EH (cell line): ENCODE data around the gene PTCD2.
A peak's percentile ranks its signal among the peaks of the same experiment; 100 is the strongest.

Source experiments
- DNase-seq: peaks from one replicate; pipeline ENCODE4 v3.0.0-alpha.2; 2015; ENCODE audit warnings: low read depth

Gene PTCD2

DNA sequence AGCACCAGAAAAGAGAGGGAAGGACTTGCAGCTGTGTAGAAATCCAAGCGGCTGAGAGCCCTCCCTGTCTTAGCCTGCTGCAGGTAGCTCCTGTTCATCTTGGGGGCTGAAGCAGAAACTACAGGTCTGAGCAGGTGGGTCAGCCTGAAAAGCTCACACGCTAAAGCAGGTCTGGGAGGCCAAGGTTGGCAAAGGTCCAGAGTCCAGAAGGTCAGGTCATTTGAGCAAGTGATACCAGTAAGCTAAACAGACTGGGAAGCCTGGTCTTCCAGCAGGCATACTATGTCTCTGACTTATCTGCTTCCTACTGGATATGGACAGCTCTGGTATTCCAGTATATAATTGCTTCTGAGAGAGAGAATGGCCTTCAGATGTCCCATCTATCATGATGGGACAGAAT is 26.2 kb downstream of the PTCD2 start:
- no peak for DNase-seq

DNA sequence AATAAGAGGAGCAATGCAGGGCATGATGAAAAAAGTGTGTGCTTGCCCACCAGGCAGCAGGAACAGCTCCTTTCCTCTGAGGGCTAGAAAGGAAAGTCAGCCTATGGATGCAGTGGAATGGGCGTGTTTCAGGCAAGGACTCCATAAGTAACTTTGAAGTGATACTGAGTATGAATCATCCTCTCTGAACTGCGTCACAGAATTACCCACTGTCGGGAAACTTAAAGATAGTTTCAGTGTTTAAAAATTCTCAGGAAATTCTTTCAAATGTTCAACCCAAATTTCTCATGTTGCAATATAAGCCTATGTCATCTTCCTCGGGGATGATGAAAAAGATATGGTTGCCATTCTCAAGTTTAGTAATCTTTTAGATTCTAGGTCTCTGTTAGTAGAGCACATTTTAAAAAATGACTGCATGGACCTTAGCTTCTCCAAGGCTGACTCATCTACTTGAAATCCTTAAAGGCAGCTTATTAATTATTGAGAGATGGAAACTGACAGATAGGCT is 27.7 kb downstream of the PTCD2 start:
- peak; percentile 96 for DNase-seq

DNA sequence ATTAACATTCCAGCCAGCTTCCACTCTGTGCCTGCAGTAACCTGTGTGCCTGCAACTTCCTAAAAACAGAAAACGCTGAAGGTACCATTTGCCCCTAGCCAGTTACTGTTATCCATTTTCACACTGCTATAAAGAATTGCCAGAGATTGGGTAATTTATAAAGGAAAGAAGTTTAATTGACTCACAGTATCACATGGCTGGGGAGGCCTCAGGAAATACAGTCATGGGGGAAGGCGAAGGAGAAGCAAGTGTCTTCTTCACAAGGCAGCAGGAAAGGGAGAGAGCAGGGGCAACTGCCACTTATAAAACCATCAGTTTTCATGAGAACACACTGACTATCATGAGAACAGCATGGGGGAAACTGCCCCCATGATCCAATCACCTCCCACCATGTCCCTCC is 31.2 kb downstream of the PTCD2 start:
- DNase-seq: no peak

DNA sequence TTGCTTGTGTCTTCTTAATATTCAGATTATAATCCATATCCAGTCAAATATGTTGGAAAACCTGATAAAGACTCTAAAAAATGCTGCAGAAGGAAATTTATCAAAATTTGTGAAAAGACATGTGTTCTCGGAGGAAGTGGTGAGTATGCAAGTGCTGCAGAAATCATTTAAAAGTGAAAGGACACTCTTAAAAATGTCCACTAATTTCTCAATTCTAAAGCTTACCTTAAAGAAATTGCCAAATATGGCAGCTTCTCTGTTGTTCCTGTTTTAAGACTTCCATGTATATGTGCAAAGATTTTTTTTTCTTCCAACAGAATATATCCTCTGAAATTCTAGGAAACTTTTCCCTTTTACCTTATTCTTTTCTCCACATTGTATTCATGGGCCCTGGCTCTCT is 32.4 kb downstream of the PTCD2 start:
- no peak for DNase-seq

DNA sequence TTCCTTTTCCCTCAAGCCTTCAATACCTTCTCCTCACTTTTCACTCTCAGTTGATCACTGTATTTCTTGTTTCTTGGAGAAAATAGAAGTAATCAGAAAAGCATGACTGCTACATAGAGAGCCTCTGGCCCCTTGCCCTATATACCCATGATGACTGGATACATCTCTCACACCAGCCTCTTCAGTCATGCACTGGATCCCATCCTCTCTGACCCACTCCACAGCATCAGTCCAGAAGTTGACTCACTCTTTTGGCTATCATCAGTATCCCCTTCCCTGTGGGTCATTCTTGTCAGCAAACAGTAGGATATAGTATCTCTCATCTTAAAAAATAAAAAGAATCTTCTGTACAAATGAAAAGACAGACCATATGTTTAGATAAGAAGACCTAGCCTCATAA is 32.9 kb downstream of the PTCD2 start:
- DNase-seq: peak; percentile 74

DNA sequence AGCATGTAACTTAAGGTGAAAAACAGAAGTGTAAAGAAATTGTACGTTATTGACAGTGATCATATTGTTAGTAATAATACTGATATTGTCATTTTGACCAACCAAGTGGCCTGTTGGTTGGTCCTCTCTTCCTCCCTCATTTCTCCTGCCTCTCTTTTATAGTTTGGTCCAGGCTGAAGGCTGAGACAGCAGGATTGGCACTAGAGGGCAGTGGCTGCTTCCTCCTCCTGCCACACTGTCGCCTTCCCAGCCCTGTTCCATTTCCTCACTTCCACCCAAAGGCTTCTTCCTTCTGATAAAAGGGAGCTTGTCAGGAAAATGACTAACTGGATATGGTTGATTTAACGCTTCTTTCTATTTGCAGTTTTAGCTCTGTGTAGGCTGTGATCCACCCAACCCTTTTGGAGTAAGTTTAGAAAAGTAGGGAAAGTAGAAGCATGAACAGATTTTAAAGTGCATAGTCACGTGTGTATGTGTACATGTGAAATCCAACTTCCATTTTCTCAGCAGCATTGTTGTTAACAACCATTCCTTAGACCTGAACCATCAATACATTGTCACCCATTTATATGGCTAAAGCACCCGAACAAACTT is 35.6 kb downstream of the PTCD2 start:
- DNase-seq: peak; percentile 69

DNA sequence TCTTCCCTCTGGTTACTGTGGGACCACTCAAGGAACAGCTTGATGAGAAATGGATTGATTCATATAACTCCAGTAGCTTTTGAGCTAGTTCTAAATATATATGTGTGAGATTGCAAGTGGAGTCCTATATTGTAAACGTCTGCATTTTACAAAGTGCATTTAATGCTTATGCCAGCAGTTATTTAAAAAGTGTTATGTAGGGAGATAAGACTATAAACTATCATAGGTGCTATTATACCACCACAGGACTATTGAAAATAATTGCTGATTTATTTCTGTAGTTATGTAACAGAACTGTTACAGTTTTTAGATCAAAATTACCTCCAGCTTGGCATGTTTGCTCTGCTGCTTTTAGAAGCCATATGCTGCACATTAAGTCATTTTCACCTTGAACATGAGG is 36.2 kb downstream of the PTCD2 start:
- no peak for DNase-seq

DNA sequence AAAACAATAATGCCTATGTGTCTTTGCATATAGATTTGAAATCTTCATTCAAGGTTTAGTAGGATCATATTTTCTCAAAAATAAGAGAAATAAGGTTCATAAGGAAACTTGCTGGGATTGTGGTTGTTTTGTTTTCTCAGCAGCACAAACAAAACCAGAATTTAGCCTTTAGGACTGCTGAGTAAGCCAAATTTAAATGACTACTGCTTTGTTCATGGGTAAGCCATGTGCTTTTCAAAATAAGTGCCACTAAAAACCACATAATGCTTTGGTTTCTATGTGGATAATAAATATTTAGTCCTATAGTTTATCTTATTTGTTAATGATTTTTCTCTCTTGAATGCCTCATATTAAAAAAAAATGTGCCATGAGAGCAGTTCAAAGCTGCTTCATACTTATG is 38.8 kb downstream of the PTCD2 start:
- DNase-seq: no peak

DNA sequence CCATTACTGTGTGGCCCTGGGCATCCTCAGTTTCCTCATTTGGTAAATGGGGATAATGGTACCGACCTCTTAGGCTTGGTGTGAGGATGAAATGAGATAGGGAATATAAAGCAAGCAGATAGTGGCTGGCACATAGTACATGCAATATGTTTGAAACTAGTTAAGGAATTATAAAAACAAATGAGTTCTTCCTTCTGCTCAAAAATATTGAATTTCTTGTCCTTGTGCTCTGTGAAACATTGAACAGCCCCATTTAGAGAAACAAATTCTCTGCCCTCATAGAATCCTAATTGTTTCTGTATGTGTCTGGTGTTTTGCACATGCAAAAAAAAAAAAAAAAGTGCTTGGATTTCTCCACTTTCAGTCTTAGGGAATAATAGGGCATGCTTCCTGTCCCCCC is 39.7 kb downstream of the PTCD2 start:
- no peak for DNase-seq

DNA sequence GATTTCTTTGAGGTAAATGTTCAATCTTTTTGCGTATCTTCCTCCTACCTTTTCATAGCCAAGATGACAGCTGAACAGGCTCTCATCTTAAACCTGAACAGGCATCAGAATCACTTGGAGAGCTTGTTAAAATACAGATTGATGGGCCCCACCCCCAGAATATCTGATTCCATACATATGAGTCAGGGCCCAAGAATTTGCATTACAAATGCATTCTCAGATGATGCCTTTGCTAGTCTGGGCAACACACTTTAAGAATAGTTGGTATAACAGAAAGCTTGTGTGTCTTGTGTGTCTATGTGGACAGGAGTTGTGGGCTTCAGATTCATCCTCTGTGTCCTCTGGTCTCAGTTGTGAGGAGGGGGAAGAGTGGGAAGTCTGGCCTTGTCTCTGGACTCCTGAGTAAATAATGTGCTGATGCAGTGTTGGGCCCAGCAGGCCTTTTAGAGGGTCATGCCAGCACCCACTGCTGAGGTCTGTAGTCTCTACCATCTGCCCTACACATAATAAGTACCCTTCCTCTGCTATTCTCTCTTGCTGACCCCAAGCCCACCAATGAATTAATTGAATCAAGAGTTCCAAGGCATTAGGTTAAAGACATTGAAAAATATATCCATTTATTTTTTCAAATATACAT is 43.1 kb downstream of the PTCD2 start:
- DNase-seq: peak; percentile 84

DNA sequence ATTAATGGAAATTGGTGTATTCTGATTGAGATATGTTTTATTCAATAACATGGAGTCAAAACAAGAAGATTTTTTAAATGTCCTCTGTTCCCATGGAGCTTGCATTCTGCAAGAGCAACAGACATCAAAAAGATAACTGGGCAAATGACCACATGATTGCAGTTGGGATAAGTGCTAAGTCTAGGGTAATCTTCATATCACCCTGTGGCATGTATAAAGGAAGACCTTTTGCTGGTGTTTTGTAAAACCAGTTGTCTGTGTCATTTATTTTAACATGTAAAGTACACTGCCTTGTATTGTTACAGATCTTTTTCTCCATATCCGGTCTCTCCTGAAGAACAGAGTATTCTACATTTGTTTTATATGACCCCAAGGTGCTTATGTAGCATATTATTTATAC is 44.0 kb downstream of the PTCD2 start:
- DNase-seq: no peak

DNA sequence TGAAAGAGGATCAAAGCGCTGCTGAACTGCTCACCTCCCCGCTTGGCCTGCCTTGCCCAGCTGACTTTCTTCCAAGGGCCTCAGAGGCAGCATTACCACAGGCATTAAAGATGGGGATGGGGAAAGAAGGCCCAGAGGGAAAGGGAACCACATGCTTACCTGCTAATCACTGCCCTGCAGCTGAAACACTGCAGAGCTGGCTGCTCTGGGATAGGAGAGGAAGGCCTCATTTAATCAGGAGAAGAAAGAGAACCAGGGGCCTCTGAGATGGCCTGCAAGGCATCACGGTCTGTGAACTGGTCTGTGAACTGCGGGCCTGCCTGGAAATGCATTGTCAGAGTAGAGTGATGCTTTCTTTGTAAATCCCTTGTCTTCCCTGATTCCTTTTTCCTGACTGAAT is 44.8 kb downstream of the PTCD2 start:
- no peak for DNase-seq

DNA sequence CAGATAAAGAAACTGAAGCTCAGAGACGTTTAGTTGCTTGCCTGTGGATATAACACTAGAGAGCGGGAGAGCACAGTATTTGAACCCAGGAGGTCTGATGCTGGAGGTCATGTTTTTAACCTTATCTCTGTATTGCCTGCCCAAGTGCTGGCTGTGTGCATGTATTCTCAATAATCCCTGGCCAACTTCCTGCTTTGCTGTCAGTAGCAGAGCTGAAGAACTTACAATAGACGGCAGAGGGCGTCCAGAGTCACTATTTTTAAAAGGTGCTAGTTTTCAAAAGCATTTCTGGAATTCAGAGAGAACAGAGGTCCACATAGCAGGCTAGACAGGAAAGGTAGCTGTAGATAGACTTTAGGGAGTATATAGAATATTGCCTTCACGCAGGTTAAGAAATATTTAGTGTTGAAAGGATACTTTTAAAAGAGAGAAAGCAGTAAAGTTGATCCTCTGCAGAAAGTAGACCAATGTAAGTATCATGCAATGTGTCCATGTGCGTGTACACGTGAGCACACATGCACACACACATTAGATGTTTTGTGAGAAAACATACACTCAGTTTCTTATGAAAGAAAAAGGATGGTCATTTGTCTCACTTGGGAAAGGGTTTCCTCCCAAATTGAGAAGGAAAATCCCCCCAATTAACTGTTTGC is 46.3 kb downstream of the PTCD2 start:
- peak; percentile 84 for DNase-seq

DNA sequence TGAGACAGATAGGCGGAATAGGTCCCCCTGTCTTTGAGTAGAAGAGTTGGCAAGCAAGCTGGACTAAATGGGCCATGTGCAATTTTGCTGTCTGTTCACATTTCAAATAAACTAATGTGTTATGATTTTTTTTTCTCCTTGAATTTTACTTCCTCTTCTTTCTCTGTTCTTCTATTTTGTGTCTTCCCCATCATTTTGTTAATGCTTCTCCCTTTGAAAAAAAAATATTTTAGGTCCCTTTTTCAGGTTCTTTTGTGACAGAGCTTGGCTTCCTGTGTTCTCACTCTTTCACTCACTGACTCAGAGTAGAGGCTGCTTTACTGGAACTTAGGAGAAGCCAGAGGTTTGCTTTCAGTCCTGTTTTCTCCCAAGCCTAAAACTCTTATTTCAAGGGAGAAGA is 48.1 kb downstream of the PTCD2 start:
- DNase-seq: peak; percentile 25

DNA sequence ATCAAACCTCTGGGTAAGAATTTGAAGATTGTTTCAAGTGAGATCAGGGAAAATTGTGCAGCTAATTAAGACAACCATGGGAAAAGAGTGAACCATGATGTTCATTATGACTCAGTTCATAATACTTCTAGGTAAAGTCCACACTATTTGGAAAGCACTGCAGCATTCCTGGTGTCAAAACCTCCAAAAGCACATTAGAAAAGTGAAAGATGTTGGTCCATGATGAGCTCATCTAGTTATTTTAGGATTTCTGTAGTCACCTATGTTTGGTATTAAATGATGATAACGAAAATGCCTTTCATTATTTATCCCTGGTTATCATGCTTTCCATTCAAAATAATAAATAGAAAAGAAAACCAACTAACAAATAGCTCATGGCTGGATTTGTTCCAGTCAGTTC is 49.1 kb downstream of the PTCD2 start:
- peak; percentile 65 for DNase-seq

DNA sequence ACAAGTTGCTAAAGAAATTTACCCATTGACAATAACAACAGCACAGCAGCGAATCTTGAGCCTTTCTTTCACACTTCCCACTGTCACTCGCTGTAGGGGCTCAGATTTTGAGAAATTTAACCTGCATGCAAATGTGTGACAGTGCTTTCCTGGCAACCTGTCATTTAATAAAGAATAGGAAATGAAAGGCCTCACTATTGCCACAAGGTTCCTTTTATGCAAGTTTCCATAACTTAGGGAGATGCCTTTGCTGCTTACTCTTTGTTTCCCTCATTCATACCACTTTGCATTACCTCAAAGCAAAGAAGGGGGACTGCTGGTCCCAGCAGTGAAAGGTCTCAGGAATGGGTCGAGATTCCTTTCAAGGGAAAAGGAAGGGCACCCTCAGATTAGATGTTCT is 49.5 kb downstream of the PTCD2 start:
- DNase-seq: no peak

DNA sequence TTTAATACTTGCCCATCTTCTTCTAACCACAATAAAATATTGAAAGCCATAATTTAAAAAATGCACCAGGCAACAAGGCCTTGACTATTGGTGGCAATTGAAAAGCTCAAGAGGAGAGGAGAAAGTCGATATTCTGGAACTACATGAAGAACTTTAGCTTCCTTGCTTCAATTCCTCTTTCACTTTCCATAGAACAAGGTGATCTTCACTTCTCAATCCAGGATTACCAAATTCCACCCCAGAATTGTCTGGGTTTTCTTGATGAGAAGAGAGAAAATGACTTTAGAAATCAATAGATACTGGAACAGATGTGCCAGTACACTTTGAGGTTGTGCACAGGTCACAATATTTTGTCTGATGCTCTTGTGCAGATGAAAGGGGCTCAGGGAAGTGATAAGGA is 52.2 kb downstream of the PTCD2 start:
- no peak for DNase-seq

DNA sequence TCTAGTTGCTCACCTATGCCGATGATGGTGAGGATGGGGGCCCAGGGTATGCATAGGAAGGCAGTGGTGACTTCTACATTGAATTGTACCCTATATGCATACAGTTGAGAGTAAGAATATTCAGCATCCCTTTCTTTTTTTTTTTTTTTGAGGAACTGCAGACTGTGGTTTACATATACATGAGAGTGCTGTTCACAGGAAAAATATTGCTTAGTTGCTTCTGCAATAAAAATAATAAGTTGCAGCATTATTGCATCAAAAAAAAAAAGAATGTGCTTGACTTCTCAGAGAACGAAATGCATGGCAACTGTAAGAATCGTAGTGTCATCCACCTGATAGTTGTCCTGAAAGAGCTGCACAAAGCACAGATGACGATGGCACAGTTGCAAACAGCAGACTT is 52.8 kb downstream of the PTCD2 start:
- no peak for DNase-seq

DNA sequence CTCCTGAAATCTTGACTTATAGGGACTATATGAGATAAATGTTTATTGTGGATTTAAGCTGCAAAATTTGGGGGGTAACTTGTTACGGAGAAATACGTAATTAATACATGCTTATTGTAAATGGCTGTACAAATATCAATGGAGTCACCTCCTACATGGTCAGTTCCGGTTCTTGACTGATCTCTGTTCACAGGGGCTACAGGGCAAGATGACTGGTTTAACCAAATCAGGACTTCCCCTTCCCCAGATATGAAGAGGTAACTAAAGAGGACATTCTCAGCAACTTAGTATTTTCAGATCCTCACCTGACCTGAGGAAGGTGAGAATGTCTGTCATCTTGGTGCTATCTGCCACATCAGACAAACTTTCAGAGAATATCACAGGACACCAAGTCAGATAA is 54.7 kb downstream of the PTCD2 start:
- DNase-seq: no peak

DNA sequence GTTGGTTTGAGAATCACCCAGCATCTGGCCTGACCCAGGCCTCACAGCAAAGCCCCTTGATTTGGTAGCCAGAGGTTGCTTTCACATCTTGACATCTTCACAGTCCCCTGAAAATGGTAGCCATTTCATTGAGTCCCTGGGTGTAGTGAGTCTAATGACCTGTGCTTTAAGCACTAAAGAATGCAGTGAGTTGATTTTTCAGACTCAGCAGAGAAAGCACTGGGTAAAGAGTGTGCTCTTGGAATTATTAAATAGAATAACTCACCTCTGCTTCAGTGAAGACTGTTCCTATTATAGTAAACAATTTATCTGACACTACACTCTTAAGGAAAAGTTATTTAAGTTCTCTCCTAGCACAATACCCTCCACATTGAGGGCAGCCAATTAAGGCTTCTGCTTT is 56.2 kb downstream of the PTCD2 start:
- DNase-seq: no peak

DNA sequence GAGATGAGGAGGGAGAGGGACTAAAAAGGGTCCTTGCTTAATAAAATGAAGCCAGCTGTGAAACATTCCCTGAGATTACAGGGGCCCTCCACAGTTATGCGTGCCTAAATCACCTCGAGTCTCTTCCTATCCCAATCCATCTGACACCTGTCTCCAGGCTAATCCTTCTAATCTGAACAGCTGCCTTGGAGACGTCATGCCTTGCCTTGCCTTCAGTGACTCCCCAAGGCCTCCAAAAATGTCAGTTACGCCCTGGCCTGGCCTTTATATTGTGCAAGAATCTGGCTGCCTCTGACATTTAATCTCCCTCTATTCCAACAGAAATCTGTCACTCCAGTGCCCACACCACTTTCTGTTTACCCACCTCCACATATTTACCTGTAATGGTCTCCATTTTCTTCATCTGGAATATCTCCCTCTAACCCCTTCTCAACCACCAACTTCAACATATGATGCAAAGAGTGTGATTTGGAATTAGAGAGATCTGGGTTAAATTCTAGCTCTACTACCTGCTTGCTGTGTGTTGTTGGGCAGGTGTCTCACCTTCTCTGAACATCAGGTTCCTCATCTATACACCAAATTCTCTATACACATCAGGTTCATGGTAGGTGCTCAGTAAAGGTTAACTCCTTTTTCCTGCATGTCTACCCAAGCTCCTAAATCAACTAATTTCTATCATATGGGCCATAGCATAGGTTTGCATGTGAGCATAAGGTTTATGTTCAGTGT is 57.9 kb downstream of the PTCD2 start:
- peak; percentile 30 for DNase-seq

DNA sequence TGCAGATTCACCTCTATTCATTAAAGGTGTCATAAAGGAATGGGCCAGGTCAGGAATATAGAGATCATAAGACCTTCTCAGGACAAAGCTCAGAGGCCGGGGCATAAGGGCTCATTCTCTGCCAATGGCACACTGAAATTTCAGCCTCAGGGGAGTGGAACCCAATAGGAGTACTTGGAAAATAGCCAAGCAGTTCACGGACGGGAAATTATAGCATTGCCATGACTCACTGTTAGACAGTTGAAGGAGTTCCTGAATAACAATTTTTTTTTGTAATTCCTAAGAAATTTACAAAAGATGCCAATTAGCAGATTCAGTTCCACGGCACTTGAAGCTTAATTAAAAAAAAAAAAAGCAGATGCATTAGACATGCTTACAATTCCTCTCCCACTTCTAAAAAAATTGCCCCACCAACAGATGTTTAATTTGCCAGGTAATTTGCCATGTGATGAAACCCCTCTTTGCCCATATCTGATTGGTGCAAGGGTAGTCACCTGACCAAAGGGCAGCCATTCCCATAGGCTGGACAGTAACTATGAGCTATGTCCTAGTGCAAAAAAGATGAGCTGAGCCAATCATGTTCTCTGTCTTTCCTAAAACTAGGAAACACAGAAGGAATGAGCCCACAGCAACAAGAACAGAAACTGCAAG is 58.6 kb downstream of the PTCD2 start:
- peak; percentile 94 for DNase-seq
